IMR-90 (cell line): ENCODE results near the gene TMEM128. TPM values are rescaled to one million over a fixed set of nuclear protein-coding genes. Genes with fewer than 3 reads are reported as not detected.

Experiments
- ATAC-seq: fragments of 200-7000 bp; cut with Tn5 transposase; 2 replicates; pipeline ENCODE4 v1.9.1; 2020; ENCODE audit warnings: low read depth, mild to moderate bottlenecking, moderate library complexity
- BruUV-seq: library from RNA; stranded (reverse); fragments of 400-500 nt; replicated peaks from 2 replicates; lab custom pipeline; 2021; lab: Mats Ljungman, UMichigan
- CTCF ChIA-PET: fragments of 300-600 bp; formaldehyde crosslinking; extraction: SDS; loops from one replicate; lab custom pipeline; 2021; ENCODE audit warnings: antibody characterized with exemption; lab: Yijun Ruan, JAX
- POLR2A ChIA-PET: fragments of 300-600 bp; sonication (Branson Sonifier 250); formaldehyde crosslinking; loops from one replicate; lab custom pipeline; 2022; ENCODE audit warnings: antibody characterized with exemption; ENCODE audit not compliant: unreplicated experiment; lab: Charles Lee
- DNase-seq: peaks from one replicate; pipeline ENCODE4 v3.0.0; 2013
- H2AFZ ChIP-seq: replicated peaks from 2 replicates; pipeline ENCODE3; 2013; ENCODE audit warnings: low read length, mild to moderate bottlenecking; ENCODE audit not compliant: poor library complexity
- H2AK5ac ChIP-seq: 2 replicates; pipeline ENCODE4 v1.6.1; 2013; ENCODE audit warnings: low read depth, low read length, inconsistent platforms
- H2AK9ac ChIP-seq: replicated peaks from 2 replicates; pipeline ENCODE3; 2013; ENCODE audit warnings: mild to moderate bottlenecking, low read depth, low read length, moderate library complexity; ENCODE audit not compliant: poor library complexity
- H2BK120ac ChIP-seq: 2 replicates; pipeline ENCODE4 v1.6.1; 2013; ENCODE audit warnings: low read depth, low read length, inconsistent platforms
- H2BK15ac ChIP-seq: 3 replicates; pipeline ENCODE4 v1.6.1; 2013; ENCODE audit warnings: low read depth, low read length, inconsistent platforms
- H2BK20ac ChIP-seq: 2 replicates; pipeline ENCODE4 v1.6.1; 2013; ENCODE audit warnings: low read depth, mild to moderate bottlenecking, inconsistent platforms, low read length, moderate library complexity
- H2BK5ac ChIP-seq: 2 replicates; pipeline ENCODE4 v1.6.1; 2013; ENCODE audit warnings: mild to moderate bottlenecking, low read depth, low read length, inconsistent platforms; ENCODE audit not compliant: poor library complexity, severe bottlenecking
- H3K14ac ChIP-seq: replicated peaks from 2 replicates; pipeline ENCODE4 v1.6.1; 2013; ENCODE audit warnings: low read depth, low read length, inconsistent platforms
- H3K18ac ChIP-seq: 2 replicates; pipeline ENCODE4 v1.6.1; 2013; ENCODE audit warnings: low read depth, low read length, control low read depth
- H3K23ac ChIP-seq: 2 replicates; pipeline ENCODE4 v1.6.1; 2013; ENCODE audit warnings: low read depth, low read length, inconsistent platforms
- H3K27ac ChIP-seq: 2 replicates; pipeline ENCODE4 v1.5.1; 2013; ENCODE audit warnings: mild to moderate bottlenecking, control low read depth, low read length; ENCODE audit not compliant: insufficient read depth
- H3K27me3 ChIP-seq: 2 replicates; pipeline ENCODE4 v1.6.1; 2013; ENCODE audit warnings: low read length; ENCODE audit not compliant: control insufficient read depth, insufficient read depth
- H3K36me3 ChIP-seq: 2 replicates; pipeline ENCODE4 v1.6.1; 2013; ENCODE audit warnings: low read length, mixed read lengths; ENCODE audit not compliant: control insufficient read depth, insufficient read depth
- H3K4ac ChIP-seq: 2 replicates; pipeline ENCODE4 v1.6.1; 2013; ENCODE audit warnings: low read depth, low read length, inconsistent platforms
- H3K4me1 ChIP-seq: 2 replicates; pipeline ENCODE4 v1.6.1; 2013; ENCODE audit warnings: low read length, mixed read lengths; ENCODE audit not compliant: control insufficient read depth, insufficient read depth
- H3K4me2 ChIP-seq: 2 replicates; pipeline ENCODE4 v1.6.1; 2013; ENCODE audit warnings: low read depth, mild to moderate bottlenecking, control low read depth, low read length, moderate library complexity
- H3K4me3 ChIP-seq: 2 replicates; pipeline ENCODE4 v1.5.1; 2013; ENCODE audit warnings: low read depth, mild to moderate bottlenecking, control low read depth, low read length, moderate library complexity; ENCODE audit not compliant: insufficient read depth
- H3K56ac ChIP-seq: 2 replicates; pipeline ENCODE4 v1.6.1; 2013; ENCODE audit warnings: low read length, inconsistent platforms; ENCODE audit not compliant: insufficient read depth; ENCODE audit errors: extremely low read depth
- H3K79me1 ChIP-seq, 2 experiments: 2 replicates each; pipeline ENCODE4 v1.6.1; 2013; ENCODE audit warnings: low read length in 2 of 2, inconsistent platforms in 1 of 2, low read depth in 1 of 2
- H3K9ac ChIP-seq: 2 replicates; pipeline ENCODE4 v1.6.1; 2013; ENCODE audit warnings: low read depth, low read length, control low read depth
- H3K9me1 ChIP-seq: 2 replicates; pipeline ENCODE4 v1.6.1; 2013; ENCODE audit warnings: low read length, inconsistent platforms; ENCODE audit not compliant: insufficient read depth
- H3K9me3 ChIP-seq: 2 replicates; pipeline ENCODE4 v1.6.1; 2013; ENCODE audit warnings: low read length; ENCODE audit not compliant: control insufficient read depth, insufficient read depth
- H4K20me1 ChIP-seq: 2 replicates; pipeline ENCODE4 v1.6.1; 2013; ENCODE audit warnings: low read length, inconsistent platforms; ENCODE audit not compliant: insufficient read depth
- H4K5ac ChIP-seq: 2 replicates; pipeline ENCODE4 v1.6.1; 2013; ENCODE audit warnings: mild to moderate bottlenecking, low read depth, low read length, control low read depth
- H4K8ac ChIP-seq, 2 experiments: 2 replicates each; pipeline ENCODE4 v1.6.1; 2013; ENCODE audit warnings: low read depth in 2 of 2, low read length in 2 of 2, control low read depth in 1 of 2, inconsistent platforms in 1 of 2
- H4K91ac ChIP-seq: 2 replicates; pipeline ENCODE4 v1.6.1; 2013; ENCODE audit warnings: low read depth, low read length, inconsistent platforms; ENCODE audit not compliant: insufficient read depth
- BHLHE40 ChIP-seq: fragments of 150-350 bp; IDR thresholded peaks from 2 replicates; pipeline ENCODE4 v1.6.1; 2016; ENCODE audit warnings: mild to moderate bottlenecking, low read depth, low read length
- CEBPB ChIP-seq: IDR thresholded peaks from 2 replicates; pipeline ENCODE4 v1.6.1; 2012; ENCODE audit warnings: low read depth, low read length, improper control_type of control experiment
- CHD1 ChIP-seq: IDR thresholded peaks from 2 replicates; pipeline ENCODE4 v1.6.1; 2012; ENCODE audit warnings: low read depth, low read length, improper control_type of control experiment
- MAFK ChIP-seq: IDR thresholded peaks from 2 replicates; pipeline ENCODE4 v1.6.1; 2012; ENCODE audit warnings: low read depth, low read length, improper control_type of control experiment
- MAZ ChIP-seq: IDR thresholded peaks from 2 replicates; pipeline ENCODE4 v1.6.1; 2012; ENCODE audit warnings: low read depth, mild to moderate bottlenecking, low read length, improper control_type of control experiment, moderate library complexity, borderline replicate concordance
- MXI1 ChIP-seq: IDR thresholded peaks from 2 replicates; pipeline ENCODE4 v1.6.1; 2012; ENCODE audit warnings: low read depth, mild to moderate bottlenecking, low read length, moderate library complexity, borderline replicate concordance
- RCOR1 ChIP-seq: IDR thresholded peaks from 2 replicates; pipeline ENCODE4 v1.6.1; 2012; ENCODE audit warnings: mild to moderate bottlenecking, low read length, improper control_type of control experiment; ENCODE audit not compliant: insufficient replicate concordance
- SMC3 ChIP-seq: fragments of 150-350 bp; IDR thresholded peaks from 2 replicates; pipeline ENCODE4 v1.6.1; 2016; ENCODE audit warnings: low read depth, mild to moderate bottlenecking, antibody characterized with exemption, low read length, moderate library complexity
- WGBS, 2 experiments: methylation state at CpG; one replicate each; pipeline versions ENCODE4 v1.1.5 to v1.1.7; 2013; ENCODE audit warnings: missing lambda C conversion rate in 2 of 2; ENCODE audit not compliant: insufficient read length in 1 of 2; ENCODE audit errors: extremely low coverage in 2 of 2; 5-methylcytosine and 5-hydroxymethylcytosine counted together
- dilution Hi-C: fragments of 300-500 bp; cut with HindIII; formaldehyde crosslinking; loops from one replicate; pipeline ENCODE4 v1.14.3; 2018; ENCODE audit warnings: low sequenced_read_pairs; ENCODE audit not compliant: unreplicated experiment
- in situ Hi-C: fragments of 300-500 bp; cut with MboI; formaldehyde crosslinking; loops from 3 replicates; pipeline ENCODE4 v1.14.3; 2019; ENCODE audit warnings: low sequenced_read_pairs, inconsistent platforms, mixed read lengths
- intact Hi-C: fragments of 100-400 bp; cut with micrococcal nuclease; formaldehyde crosslinking; loops from 2 replicates; pipeline ENCODE4 v1.10.0; 2022
- polyA plus RNA-seq, 3 experiments: library from polyadenylated mRNA; depleted of rRNA; stranded (reverse); fragments of >200 nt; gene quantifications; 2 replicates each; pipeline ENCODE4 v1.2.3, GENCODE V29; 2012; ENCODE audit warnings: low replicate concordance in 1 of 3
- total RNA-seq: library from RNA; depleted of rRNA; stranded (reverse); fragments of >200 nt; gene quantifications from 2 replicates; pipeline ENCODE4 v1.2.3, GENCODE V29; 2012
- TF ChIP-seq, protein P1 (sequence below): fragments of 150-350 bp; IDR thresholded peaks from 2 replicates; pipeline ENCODE4 v1.6.1; 2016; ENCODE audit warnings: low read depth, mild to moderate bottlenecking, low read length, moderate library complexity, borderline replicate concordance
- TF ChIP-seq, protein P2 (sequence below): conservative IDR thresholded peaks from 2 replicates; pipeline ENCODE4 v1.5.1; 2012; ENCODE audit warnings: mild to moderate bottlenecking, low read depth, low read length, improper control_type of control experiment
- TF ChIP-seq, protein P3 (sequence below): fragments of 150-350 bp; IDR thresholded peaks from 2 replicates; pipeline ENCODE4 v1.6.1; 2017; ENCODE audit warnings: mild to moderate bottlenecking, antibody characterized with exemption, low read length, low read depth

Gene TMEM128
- total and polyA plus RNA-seq, 2 of the 4 experiments (the other 2 are of a cell fraction), result 21.9 to 22.6 TPM

DNA sequence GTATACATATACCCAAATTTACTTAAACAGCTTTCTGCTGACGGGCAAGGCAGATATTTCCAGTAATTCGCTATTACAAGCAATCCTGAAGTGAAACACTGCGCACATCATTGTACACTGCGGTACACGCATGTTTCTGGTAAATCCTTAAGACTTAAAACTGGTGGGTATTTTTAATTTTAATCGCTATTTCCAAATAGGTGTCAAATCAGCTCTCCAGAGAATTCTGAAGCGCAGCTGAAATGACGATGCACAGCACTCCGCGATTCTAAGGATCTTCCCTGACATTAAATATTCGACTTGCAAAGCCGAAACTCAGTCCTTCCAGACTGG lies 361 bp downstream of the TMEM128 start:
- intact Hi-C loops (no loop called here), dilution Hi-C loops (no loop called here), in situ Hi-C loops (no loop called here)
- Histone ChIP-seq H3K14ac (peak overlapping the region; percentile 55; the same call in 1 of the 2 replicates), H4K8ac (peak overlapping the region; percentile 93 to 100), H3K4me1 (peaks cover 2% of the 10 kb centered on the region; the same call in 1 of the 2 replicates), H3K56ac (peak overlapping the region; percentile 80), H3K18ac (no peak overlapping the region; the same call in 1 of the 2 replicates), H3K9me3 (no peaks in the 10 kb centered on the region), H3K79me1 (peaks cover 18 to 22% of the 10 kb centered on the region in 2 experiments), H2AK5ac (no peak overlapping the region), H4K91ac (peak overlapping the region; percentile 20; the same call in 1 of the 2 replicates), H3K4me2 (peak overlapping the region; percentile 97), H2BK5ac (peak overlapping the region; percentile 92), H3K4me3 (peak overlapping the region; percentile 90), H3K9ac (peak overlapping the region; percentile 90), H2BK20ac (no peak overlapping the region), H2AFZ (peak overlapping the region; percentile 99), H2BK120ac (no peak overlapping the region), H2AK9ac (peak overlapping the region; percentile 78), H3K27me3 (no peaks in the 10 kb centered on the region), H3K23ac (peak overlapping the region; percentile 73), H4K20me1 (no peaks in the 10 kb centered on the region), H3K36me3 (peaks cover 15% of the 10 kb centered on the region), H4K5ac (peak overlapping the region; percentile 73), H2BK15ac (no peak overlapping the region), H3K4ac (peak overlapping the region; percentile 62), H3K27ac (peak overlapping the region; percentile 96), H3K9me1 (peaks cover 4% of the 10 kb centered on the region)
- no CpG with 5 or more reads among the region's 12 CpGs for WGBS, 2 experiments
- TF ChIP-seq SMC3 (no peak), CEBPB (no peak), MAFK (no peak), MXI1 (no peak), MAZ (no peak), CHD1 (no peak), BHLHE40 (no peak), RCOR1 (no peak)
- TF ChIP-seq, protein P1, sequence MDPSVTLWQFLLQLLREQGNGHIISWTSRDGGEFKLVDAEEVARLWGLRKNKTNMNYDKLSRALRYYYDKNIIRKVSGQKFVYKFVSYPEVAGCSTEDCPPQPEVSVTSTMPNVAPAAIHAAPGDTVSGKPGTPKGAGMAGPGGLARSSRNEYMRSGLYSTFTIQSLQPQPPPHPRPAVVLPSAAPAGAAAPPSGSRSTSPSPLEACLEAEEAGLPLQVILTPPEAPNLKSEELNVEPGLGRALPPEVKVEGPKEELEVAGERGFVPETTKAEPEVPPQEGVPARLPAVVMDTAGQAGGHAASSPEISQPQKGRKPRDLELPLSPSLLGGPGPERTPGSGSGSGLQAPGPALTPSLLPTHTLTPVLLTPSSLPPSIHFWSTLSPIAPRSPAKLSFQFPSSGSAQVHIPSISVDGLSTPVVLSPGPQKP, result no peak
- TF ChIP-seq, protein P2, sequence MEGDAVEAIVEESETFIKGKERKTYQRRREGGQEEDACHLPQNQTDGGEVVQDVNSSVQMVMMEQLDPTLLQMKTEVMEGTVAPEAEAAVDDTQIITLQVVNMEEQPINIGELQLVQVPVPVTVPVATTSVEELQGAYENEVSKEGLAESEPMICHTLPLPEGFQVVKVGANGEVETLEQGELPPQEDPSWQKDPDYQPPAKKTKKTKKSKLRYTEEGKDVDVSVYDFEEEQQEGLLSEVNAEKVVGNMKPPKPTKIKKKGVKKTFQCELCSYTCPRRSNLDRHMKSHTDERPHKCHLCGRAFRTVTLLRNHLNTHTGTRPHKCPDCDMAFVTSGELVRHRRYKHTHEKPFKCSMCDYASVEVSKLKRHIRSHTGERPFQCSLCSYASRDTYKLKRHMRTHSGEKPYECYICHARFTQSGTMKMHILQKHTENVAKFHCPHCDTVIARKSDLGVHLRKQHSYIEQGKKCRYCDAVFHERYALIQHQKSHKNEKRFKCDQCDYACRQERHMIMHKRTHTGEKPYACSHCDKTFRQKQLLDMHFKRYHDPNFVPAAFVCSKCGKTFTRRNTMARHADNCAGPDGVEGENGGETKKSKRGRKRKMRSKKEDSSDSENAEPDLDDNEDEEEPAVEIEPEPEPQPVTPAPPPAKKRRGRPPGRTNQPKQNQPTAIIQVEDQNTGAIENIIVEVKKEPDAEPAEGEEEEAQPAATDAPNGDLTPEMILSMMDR, result no peak
- TF ChIP-seq, protein P3, sequence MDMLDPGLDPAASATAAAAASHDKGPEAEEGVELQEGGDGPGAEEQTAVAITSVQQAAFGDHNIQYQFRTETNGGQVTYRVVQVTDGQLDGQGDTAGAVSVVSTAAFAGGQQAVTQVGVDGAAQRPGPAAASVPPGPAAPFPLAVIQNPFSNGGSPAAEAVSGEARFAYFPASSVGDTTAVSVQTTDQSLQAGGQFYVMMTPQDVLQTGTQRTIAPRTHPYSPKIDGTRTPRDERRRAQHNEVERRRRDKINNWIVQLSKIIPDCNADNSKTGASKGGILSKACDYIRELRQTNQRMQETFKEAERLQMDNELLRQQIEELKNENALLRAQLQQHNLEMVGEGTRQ, result no peak
- TSS peak; percentile 77 for BruUV-seq
- ATAC-seq, result no peak
- CTCF ChIA-PET, result interaction anchor here (0.5 to 2.1 kb wide), 2 partner anchors 11 to 12 kb away, joined by 3 to 8 read pairs; no protein-coding TSS in a partner anchor
- POLR2A ChIA-PET, result interaction anchor here (0.8 kb wide), 1 partner anchor 53 kb away, joined by 3 read pairs; no protein-coding TSS in a partner anchor
- DNase-seq, result peak; percentile 18
